B cell (primary cell): ENCODE results near the gene ZBTB43.

Experiments used
- CTCF ChIP-seq: fragments of 200-600 bp; IDR thresholded peaks from one replicate; pipeline ENCODE4 v1.8.0; 2022; ENCODE audit warnings: antibody characterized with exemption, mild to moderate bottlenecking
- EZH2 ChIP-seq: IDR thresholded peaks from 2 replicates; pipeline ENCODE4 v1.6.1; 2012; ENCODE audit warnings: borderline replicate concordance, low read depth, mild to moderate bottlenecking, moderate library complexity, low read length; ENCODE audit not compliant: insufficient read depth, poor library complexity, severe bottlenecking

- TF ChIP-seq EZH2 (no peak), CTCF (no peak)
Observed at GRCh38 chr9:126851286-126851880, 46.5 kb downstream of the ZBTB43 start.
